HepG2 (cell line): ENCODE data around the gene LGALS1. TPM values are rescaled to one million over a fixed set of nuclear protein-coding genes. Genes with fewer than 3 reads are reported as not detected.
A peak's percentile ranks its signal among the peaks of the same experiment; 100 is the strongest.

Source experiments
- ARNT ChIP-seq: fragments of 450-650 bp; IDR thresholded peaks from 2 replicates; pipeline ENCODE4 v1.6.1; 2017
- ELF4 ChIP-seq: sonication (generic); formaldehyde crosslinking; IDR thresholded peaks from 2 replicates; pipeline ENCODE4 v1.5.0; 2020; ENCODE audit warnings: missing genetic modification reagents, mild to moderate bottlenecking, moderate library complexity, borderline replicate concordance
- MBD4 ChIP-seq: IDR thresholded peaks from 2 replicates; pipeline ENCODE4 v1.6.1; 2012; ENCODE audit warnings: low read length, inconsistent platforms, borderline replicate concordance
- NFATC3 ChIP-seq: sonication (generic); formaldehyde crosslinking; IDR thresholded peaks from 2 replicates; pipeline ENCODE4 v1.5.1; 2020; ENCODE audit warnings: mild to moderate bottlenecking, missing genetic modification reagents
- POLR2AphosphoS5 ChIP-seq: IDR thresholded peaks from 2 replicates; pipeline ENCODE4 v1.6.1; 2012; ENCODE audit warnings: low read depth, low read length
- PTBP1 ChIP-seq: fragments of 200-400 bp; formaldehyde crosslinking; IDR thresholded peaks from 2 replicates; pipeline ENCODE4 v1.6.1; 2018; ENCODE audit warnings: low read length, low read depth; ENCODE audit not compliant: poor library complexity, severe bottlenecking
- REXO4 ChIP-seq: sonication (generic); formaldehyde crosslinking; IDR thresholded peaks from 2 replicates; pipeline ENCODE4 v1.8.0; 2022; ENCODE audit warnings: missing genetic modification reagents, mild to moderate bottlenecking, borderline replicate concordance
- SAFB2 ChIP-seq: sonication (generic); formaldehyde crosslinking; IDR thresholded peaks from 2 replicates; pipeline ENCODE4 v1.5.1; 2020; ENCODE audit warnings: missing genetic modification reagents, low read depth, mild to moderate bottlenecking, borderline replicate concordance
- SRSF4 ChIP-seq: fragments of 200-400 bp; formaldehyde crosslinking; IDR thresholded peaks from one replicate; pipeline ENCODE4 v1.6.1; 2018; ENCODE audit warnings: mild to moderate bottlenecking, low read depth, low read length, moderate library complexity; ENCODE audit not compliant: poor library complexity, severe bottlenecking
- ZFP36L1 ChIP-seq: sonication (generic); formaldehyde crosslinking; IDR thresholded peaks from 2 replicates; pipeline ENCODE4 v1.8.0; 2022; ENCODE audit warnings: mild to moderate bottlenecking, missing genetic modification reagents, moderate library complexity
- ZNF143 ChIP-seq: sonication (generic); formaldehyde crosslinking; IDR thresholded peaks from 2 replicates; pipeline ENCODE4 v1.4.0; 2020; ENCODE audit warnings: missing genetic modification reagents
- ZSCAN30 ChIP-seq: sonication (generic); formaldehyde crosslinking; IDR thresholded peaks from 2 replicates; pipeline ENCODE4 v1.5.0; 2020; ENCODE audit warnings: mild to moderate bottlenecking, missing genetic modification reagents
- polyA plus RNA-seq, 8 experiments: library from polyadenylated mRNA; depleted of rRNA in 3 of 8; stranded (reverse) in 7 of 8; unstranded in 1 of 8; fragments of >200 nt; fragmentation: Illumina TruSeq in 4 of 8; extraction: Trizol in 4 of 8; gene quantifications; 2 replicates each; pipeline versions ENCODE4 v1.2.1 to v1.2.3, GENCODE V29; 2011 to 2016; ENCODE audit warnings: low read depth in 4 of 8, missing spikeins in 1 of 8, mixed read lengths in 1 of 8; ENCODE audit not compliant: insufficient read depth in 1 of 8
- total RNA-seq, 5 experiments: library from RNA; depleted of rRNA; stranded (reverse); fragments of >200 nt; fragmentation: Illumina TruSeq; extraction: Trizol; gene quantifications; 2 replicates each; pipeline ENCODE4 v1.2.3, GENCODE V29; 2016; ENCODE audit warnings: low read depth in 1 of 5
- TF ChIP-seq, protein P1 (sequence below): sonication (generic); formaldehyde crosslinking; IDR thresholded peaks from 2 replicates; pipeline ENCODE4 v1.5.0; 2020; ENCODE audit warnings: missing genetic modification reagents
- TF ChIP-seq, protein P2 (sequence below): sonication (generic); formaldehyde crosslinking; conservative IDR thresholded peaks from 2 replicates; pipeline ENCODE4 v1.8.0; 2022; ENCODE audit warnings: mild to moderate bottlenecking, moderate library complexity, missing genetic modification reagents
- TF ChIP-seq, protein P3 (sequence below), 2 experiments: IDR thresholded peaks; 2 replicates each; pipeline ENCODE4 v1.6.1; 2011 to 2012; ENCODE audit warnings: low read length in 2 of 2, borderline replicate concordance in 1 of 2, low read depth in 1 of 2, mild to moderate bottlenecking in 1 of 2, moderate library complexity in 1 of 2
- TF ChIP-seq, protein P4 (sequence below): IDR thresholded peaks from 2 replicates; pipeline ENCODE4 v1.6.1; 2016
- TF ChIP-seq, protein P5 (sequence below): sonication (generic); formaldehyde crosslinking; IDR thresholded peaks from 2 replicates; pipeline ENCODE4 v1.9.0; 2022; ENCODE audit warnings: missing genetic modification reagents, mild to moderate bottlenecking, borderline replicate concordance

The LGALS1 gene
- total and polyA plus RNA-seq, 2 of the 13 experiments (the other 11 are each of a cell fraction or from before 2014, with no cell fraction given): 103 to 858 TPM

GRCh38 chr22:37633625-37634416, 41.6 kb upstream of the LGALS1 start (continued):
- TF ChIP-seq PTBP1: no peak
- TF ChIP-seq ELF4 (CRISPR knock-in tag): peak; percentile 59; the same call in 1 of the 2 replicates
- TF ChIP-seq NFATC3: no peak; the same call in 1 of the 2 replicates
- TF ChIP-seq, protein P1, sequence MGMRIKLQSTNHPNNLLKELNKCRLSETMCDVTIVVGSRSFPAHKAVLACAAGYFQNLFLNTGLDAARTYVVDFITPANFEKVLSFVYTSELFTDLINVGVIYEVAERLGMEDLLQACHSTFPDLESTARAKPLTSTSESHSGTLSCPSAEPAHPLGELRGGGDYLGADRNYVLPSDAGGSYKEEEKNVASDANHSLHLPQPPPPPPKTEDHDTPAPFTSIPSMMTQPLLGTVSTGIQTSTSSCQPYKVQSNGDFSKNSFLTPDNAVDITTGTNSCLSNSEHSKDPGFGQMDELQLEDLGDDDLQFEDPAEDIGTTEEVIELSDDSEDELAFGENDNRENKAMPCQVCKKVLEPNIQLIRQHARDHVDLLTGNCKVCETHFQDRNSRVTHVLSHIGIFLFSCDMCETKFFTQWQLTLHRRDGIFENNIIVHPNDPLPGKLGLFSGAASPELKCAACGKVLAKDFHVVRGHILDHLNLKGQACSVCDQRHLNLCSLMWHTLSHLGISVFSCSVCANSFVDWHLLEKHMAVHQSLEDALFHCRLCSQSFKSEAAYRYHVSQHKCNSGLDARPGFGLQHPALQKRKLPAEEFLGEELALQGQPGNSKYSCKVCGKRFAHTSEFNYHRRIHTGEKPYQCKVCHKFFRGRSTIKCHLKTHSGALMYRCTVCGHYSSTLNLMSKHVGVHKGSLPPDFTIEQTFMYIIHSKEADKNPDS (CRISPR knock-in tag): no peak
- peak; percentile 72 for TF ChIP-seq POLR2AphosphoS5
- 0 out of 2 replicates have a peak, but pooled peaks have one; percentile 16 for TF ChIP-seq REXO4 (CRISPR knock-in tag)
- TF ChIP-seq, protein P2, sequence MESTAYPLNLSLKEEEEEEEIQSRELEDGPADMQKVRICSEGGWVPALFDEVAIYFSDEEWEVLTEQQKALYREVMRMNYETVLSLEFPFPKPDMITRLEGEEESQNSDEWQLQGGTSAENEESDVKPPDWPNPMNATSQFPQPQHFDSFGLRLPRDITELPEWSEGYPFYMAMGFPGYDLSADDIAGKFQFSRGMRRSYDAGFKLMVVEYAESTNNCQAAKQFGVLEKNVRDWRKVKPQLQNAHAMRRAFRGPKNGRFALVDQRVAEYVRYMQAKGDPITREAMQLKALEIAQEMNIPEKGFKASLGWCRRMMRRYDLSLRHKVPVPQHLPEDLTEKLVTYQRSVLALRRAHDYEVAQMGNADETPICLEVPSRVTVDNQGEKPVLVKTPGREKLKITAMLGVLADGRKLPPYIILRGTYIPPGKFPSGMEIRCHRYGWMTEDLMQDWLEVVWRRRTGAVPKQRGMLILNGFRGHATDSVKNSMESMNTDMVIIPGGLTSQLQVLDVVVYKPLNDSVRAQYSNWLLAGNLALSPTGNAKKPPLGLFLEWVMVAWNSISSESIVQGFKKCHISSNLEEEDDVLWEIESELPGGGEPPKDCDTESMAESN (CRISPR knock-in tag): no peak
- TF ChIP-seq ZFP36L1 (CRISPR knock-in tag): no peak
- TF ChIP-seq, protein P3, sequence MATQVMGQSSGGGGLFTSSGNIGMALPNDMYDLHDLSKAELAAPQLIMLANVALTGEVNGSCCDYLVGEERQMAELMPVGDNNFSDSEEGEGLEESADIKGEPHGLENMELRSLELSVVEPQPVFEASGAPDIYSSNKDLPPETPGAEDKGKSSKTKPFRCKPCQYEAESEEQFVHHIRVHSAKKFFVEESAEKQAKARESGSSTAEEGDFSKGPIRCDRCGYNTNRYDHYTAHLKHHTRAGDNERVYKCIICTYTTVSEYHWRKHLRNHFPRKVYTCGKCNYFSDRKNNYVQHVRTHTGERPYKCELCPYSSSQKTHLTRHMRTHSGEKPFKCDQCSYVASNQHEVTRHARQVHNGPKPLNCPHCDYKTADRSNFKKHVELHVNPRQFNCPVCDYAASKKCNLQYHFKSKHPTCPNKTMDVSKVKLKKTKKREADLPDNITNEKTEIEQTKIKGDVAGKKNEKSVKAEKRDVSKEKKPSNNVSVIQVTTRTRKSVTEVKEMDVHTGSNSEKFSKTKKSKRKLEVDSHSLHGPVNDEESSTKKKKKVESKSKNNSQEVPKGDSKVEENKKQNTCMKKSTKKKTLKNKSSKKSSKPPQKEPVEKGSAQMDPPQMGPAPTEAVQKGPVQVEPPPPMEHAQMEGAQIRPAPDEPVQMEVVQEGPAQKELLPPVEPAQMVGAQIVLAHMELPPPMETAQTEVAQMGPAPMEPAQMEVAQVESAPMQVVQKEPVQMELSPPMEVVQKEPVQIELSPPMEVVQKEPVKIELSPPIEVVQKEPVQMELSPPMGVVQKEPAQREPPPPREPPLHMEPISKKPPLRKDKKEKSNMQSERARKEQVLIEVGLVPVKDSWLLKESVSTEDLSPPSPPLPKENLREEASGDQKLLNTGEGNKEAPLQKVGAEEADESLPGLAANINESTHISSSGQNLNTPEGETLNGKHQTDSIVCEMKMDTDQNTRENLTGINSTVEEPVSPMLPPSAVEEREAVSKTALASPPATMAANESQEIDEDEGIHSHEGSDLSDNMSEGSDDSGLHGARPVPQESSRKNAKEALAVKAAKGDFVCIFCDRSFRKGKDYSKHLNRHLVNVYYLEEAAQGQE (IDR thresholded peaks at IDR 0.05; ENCODE audit: borderline replicate concordance in 1 of 2, low read depth in 1 of 2, low read length in 2 of 2): no peak
- no peak for TF ChIP-seq ARNT
- no peak for TF ChIP-seq MBD4
- TF ChIP-seq SAFB2: no peak; the same call in 1 of the 2 replicates
- no peak for TF ChIP-seq ZNF143
- TF ChIP-seq, protein P4, sequence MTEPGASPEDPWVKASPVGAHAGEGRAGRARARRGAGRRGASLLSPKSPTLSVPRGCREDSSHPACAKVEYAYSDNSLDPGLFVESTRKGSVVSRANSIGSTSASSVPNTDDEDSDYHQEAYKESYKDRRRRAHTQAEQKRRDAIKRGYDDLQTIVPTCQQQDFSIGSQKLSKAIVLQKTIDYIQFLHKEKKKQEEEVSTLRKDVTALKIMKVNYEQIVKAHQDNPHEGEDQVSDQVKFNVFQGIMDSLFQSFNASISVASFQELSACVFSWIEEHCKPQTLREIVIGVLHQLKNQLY (CRISPR knock-in tag): no peak; the same call in 1 of the 2 replicates
- no peak for TF ChIP-seq ZSCAN30 (CRISPR knock-in tag)
- TF ChIP-seq, protein P5, sequence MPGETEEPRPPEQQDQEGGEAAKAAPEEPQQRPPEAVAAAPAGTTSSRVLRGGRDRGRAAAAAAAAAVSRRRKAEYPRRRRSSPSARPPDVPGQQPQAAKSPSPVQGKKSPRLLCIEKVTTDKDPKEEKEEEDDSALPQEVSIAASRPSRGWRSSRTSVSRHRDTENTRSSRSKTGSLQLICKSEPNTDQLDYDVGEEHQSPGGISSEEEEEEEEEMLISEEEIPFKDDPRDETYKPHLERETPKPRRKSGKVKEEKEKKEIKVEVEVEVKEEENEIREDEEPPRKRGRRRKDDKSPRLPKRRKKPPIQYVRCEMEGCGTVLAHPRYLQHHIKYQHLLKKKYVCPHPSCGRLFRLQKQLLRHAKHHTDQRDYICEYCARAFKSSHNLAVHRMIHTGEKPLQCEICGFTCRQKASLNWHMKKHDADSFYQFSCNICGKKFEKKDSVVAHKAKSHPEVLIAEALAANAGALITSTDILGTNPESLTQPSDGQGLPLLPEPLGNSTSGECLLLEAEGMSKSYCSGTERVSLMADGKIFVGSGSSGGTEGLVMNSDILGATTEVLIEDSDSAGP (CRISPR knock-in tag): peak; percentile 74; the same call in 1 of the 2 replicates
- TF ChIP-seq SRSF4: no peak
